GM21723 (cell line): ENCODE data around the gene CCDC9.
"Not testable (repeated sequence)": the region's sequence is repeated elsewhere in the genome, so short reads cannot be mapped to it uniquely, and the experiment has no call there.

Source experiments
- ATAC-seq: cut with Tn5 transposase; IDR thresholded peaks from one replicate; pipeline ENCODE4 v1.9.1; 2021; ENCODE audit warnings: mild to moderate bottlenecking, moderate library complexity; ENCODE audit not compliant: unreplicated experiment

CCDC9 gene

GRCh38 chr19:47231215-47232054 lies 24.9 kb upstream of the CCDC9 start:
- ATAC-seq: peak; percentile 18

DNA sequence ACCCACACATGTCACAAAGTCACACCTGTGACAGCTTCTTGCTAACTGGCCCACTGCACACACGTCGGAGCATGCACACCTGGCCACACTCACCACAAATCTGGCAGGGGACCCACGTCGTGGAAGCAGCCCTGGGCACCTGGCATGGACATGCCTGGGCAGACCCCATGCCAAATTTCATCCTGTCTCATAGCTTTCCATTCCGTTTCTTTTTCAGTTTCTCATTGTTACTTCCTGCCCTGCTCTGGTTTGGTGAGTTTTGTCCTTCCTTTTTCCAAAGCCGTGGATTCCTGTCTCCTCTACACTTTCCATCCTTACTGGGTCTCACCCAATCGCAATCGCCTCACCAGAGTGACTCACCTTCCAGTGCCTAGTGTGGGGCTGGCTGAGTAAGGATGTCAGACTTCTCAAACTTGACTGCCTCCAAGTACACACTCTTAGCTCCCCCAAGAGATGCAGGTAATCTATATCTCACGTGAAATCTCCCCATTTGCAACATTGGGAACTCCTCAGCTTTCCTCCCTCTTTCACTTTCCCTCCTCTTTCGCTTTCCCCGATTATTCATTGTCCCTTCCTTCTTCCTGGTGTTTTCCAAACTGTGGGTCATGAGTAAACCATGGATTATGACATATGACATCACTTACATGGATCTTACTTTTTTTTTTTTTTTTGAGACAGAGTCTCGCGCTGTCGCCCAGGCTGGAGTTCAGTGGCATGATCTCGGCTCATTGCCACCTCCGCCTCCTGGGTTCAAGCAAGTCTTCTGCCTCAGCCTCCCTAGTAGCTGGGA lies 23.7 kb upstream of the CCDC9 start:
- no peak for ATAC-seq

DNA sequence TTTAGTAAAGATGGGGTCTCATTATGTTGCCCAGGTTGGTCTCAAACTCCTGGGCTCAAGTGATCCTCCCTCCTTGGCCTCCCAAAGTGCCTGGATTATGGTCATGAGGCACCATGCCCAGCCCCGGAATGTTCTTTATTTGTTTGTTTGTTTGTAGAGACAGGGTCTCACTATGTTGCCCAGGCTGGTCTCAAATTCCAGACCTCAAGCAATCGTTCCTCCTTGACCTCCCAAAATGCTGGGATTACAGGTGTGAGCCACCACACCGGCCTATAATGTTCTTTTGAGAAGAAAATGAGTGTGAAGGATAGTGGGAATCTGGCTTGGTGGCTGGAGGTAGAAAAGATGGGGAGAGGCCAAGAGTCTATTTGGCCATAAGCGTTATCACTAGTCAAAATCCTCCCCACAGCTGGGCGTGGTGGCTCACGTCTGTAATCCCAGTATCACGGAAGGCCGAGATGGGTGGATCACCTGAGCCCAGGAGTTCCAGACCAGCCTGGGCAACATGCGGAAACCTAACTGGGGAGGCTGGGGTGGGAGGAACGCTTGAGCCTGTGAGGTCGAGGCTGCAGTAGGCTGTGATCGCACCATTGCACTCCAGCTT lies 20.2 kb upstream of the CCDC9 start:
- no peak for ATAC-seq

GRCh38 chr19:47239152-47239551 lies 17.2 kb upstream of the CCDC9 start:
- ATAC-seq: no peak

GRCh38 chr19:47239610-47240296 lies 16.6 kb upstream of the CCDC9 start:
- no peak for ATAC-seq

GRCh38 chr19:47240556-47240955 lies 15.8 kb upstream of the CCDC9 start:
- no peak for ATAC-seq

GRCh38 chr19:47240996-47241918 lies 15.1 kb upstream of the CCDC9 start:
- no peak for ATAC-seq

DNA sequence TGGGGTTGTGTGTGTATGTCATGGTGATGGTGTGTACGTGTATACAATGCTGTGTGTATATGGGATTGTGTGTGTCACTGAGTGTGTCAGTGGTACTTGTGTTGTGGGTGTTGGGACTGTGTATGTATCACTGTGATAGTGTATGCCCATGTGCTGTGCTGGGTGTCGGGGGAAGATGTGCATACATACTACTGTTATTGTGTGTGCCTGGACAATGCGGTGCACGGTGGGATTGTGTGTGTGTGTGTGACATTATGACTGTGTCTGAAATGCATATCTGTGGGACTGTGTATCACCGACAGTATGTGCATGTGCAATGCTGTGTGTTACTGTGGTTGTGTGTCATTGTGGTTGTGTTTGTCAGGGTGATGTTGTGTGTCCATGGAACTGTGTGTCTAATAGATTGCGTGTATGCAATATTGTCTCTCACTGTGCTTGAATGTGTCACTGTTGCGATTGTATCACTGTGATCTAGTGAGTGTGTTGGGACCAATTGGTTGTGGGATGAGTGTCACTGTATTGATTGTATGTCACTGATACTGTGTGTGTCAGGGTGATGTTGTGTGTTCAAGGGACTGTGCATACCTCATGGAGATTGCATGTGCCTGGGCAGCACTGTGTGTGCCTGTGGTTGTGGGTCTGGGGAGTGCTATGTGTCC lies 14.3 kb upstream of the CCDC9 start:
- no peak for ATAC-seq

DNA sequence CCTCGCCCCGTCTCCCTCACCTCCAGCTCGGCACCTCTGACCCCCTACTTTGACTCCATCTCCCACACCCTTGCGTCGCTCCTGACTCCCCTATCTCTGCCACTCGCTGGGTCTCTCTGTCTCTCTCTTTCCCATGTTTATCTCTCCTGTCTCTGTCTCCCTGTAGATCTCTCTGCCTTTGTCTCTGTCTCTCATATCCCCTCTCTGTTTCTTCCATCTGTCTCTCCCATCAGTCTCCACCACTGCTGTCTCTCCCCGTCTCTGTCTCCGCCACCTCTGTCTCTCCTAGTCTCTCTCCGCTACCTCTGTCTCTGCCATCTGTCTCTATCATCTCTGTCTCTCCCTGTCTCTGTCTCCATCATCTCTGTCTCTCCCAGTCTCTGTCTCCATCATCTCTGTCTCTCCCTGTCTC lies 13.0 kb upstream of the CCDC9 start:
- no peak for ATAC-seq

GRCh38 chr19:47243776-47244547 lies 12.4 kb upstream of the CCDC9 start:
- ATAC-seq: peak; percentile 69

DNA sequence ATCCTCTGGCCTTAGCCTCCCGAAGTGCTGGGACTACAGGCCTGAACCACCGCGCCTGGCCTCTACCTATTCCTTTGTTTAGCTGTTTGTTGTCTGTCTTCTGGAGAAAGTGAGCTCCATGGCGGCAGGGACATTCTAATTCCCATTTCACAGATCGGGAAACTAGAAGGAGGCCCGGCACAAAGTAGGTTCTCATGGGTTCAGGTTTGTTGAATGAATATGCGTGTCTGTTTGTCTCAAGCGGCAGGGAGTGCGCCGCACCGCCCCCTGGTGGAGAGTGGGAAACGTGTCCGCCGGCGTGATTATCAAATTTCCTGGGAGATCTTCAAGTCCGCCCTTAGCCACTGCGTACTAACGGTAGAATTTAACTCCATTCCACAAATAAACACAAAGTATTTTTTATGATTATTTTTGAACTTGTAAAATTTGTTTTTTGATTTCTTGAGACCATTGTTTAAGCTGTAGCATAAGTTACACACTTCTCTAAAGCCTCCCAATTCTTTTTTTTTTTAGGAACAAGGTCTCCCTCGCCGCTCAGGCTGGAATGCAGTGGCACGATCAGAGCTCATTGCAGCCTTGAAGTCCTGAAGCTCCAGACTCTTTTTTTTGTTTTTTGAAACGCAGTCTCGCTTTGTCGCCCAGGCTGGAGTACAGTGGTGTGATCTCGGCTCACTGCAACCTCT lies 8.9 kb upstream of the CCDC9 start:
- ATAC-seq: no peak

- not testable (repeated sequence) for ATAC-seq
These were observed 3.3 kb upstream of the CCDC9 start for GRCh38 chr19:47253016-47253415.

DNA sequence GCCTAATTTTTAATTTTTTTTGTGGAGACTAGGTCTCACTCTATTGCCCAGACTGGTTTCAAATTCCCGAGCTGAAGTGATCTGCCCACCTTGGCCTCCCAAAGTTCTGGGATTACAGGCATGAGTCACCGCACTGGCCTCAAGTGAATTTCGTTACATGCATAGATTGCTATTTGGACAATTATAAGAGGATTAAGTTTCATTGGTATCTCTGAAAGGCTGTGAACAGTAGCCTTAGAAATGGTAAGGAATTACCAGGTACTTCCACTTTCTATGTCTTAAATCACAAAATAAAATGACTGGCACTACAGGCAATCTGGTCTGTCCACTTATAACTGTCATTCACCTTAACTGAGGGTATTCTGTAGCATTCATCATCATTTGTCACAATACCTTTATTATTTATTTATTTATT lies 2.9 kb upstream of the CCDC9 start:
- ATAC-seq: no peak

GRCh38 chr19:47253970-47254369 lies 2.4 kb upstream of the CCDC9 start:
- no peak for ATAC-seq

- ATAC-seq: peak; percentile 73
These were observed 527 bp downstream of the CCDC9 start for GRCh38 chr19:47256693-47257410.

DNA sequence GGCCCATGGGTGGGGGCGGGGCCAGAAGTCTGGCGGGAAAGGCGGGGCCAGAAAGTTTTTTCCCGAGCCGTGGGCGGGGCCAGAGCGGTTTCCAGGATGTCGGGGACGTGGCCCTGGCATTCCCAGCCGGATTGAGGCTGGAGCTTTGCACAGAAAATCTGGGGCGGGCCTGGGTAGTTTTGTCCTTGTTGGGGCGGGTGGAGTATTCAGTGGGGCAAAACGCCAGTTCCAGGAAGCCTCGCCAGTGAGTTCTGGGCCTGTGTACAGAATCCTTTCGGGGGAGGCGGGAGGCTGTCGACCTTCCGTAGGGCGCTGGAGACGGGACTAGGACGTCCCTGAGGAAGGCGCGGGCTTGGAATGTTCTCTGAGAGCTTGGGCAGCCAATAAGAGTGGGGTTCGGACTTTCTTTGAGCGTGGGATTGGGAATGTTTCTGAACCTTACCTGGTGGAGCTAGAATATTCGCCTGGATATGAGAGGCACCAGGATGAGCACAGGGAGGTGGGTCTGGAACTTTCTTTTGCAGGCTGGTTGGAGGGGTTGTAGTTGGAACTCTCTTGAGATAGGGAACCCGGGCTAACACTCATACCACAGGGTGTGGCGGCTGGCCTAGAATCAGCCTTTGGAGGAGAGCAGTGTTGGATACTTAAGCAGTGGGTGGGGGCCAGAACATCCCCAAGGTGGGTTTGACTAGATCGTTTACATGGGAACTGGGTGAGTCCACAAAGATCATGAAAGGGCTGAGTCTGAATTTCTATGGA lies 1.3 kb downstream of the CCDC9 start:
- ATAC-seq: no peak

- ATAC-seq: no peak
These were observed 2.1 kb downstream of the CCDC9 start for GRCh38 chr19:47258434-47258833.
